HG03469 (cell line): Measurements from ENCODE around the gene SPEN.
"Not testable (repeated sequence)": the region's sequence is repeated elsewhere in the genome, so short reads cannot be mapped to it uniquely, and the experiment has no call there.

Experiments
- ATAC-seq: cut with Tn5 transposase; IDR thresholded peaks from one replicate; pipeline ENCODE4 v1.9.1; 2021; ENCODE audit warnings: mild to moderate bottlenecking, moderate library complexity, moderate number of reproducible peaks; ENCODE audit not compliant: unreplicated experiment

The SPEN gene

GRCh38 chr1:15833069-15833679 is 14.3 kb upstream of the SPEN start:
- ATAC-seq: no peak

DNA sequence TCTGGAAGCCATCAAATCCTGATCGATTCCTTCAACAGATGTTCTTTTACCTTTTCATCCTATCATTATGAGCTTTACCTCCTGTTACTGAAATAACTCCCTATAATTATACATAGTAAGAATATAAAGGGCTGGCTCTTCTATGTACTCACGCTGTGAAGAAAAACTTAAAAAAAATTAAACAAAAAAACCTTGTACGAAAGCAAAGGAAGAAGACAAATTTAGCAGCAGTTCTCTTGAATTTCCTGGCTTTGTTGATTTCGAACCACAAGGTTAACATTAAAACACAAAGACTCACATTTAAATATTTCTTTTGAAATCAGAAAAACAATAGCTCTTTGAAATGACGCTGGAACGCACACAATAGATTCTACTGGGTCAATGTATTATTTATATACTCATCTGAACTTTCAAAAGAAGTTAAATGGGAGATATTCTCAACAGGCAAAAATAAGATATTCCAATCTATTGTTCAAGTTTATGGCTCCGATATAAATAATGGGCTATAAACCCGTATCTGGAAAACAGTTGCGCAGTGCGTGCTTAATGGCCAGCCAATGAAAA is 13.6 kb upstream of the SPEN start:
- ATAC-seq: no peak

DNA sequence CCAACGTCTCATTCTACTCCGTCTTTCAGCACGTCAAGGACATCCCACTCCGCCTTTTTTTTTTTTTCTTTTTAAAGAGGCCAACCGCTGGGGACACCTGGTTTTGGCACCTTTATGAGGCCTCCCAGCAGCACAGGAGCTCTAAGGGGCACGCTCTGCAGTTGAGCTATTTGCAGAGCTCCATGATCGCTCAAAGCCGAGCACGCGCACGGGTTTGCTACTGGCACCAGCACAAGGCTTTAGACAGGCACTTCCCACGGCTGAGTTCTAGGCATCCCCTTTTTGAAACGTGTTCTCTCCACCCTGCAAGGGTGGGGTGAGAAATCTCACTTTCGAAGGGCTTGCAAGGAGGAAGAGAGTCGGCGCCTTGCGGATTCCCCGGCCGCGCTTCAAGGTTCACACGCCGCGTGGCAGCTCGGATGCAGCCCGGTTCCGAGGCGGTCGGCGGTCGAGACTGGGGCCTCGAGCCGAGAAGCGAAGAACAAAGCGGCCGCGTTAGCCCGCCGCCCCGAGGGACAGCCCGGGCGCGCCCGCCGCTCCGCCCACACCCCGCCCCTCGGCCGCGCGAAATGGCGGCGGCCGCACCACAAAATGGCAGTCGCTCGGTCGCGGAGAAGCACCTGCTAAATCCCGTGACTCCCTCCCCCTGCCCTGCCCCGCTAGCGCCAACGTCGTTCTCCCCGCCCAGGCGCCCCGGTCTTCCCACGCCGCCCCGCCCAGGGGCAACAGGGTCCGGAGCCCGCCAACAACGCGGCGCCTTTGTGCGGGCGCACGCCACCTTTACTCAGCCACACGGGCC is 12.9 kb upstream of the SPEN start:
- peak; percentile 25 for ATAC-seq

DNA sequence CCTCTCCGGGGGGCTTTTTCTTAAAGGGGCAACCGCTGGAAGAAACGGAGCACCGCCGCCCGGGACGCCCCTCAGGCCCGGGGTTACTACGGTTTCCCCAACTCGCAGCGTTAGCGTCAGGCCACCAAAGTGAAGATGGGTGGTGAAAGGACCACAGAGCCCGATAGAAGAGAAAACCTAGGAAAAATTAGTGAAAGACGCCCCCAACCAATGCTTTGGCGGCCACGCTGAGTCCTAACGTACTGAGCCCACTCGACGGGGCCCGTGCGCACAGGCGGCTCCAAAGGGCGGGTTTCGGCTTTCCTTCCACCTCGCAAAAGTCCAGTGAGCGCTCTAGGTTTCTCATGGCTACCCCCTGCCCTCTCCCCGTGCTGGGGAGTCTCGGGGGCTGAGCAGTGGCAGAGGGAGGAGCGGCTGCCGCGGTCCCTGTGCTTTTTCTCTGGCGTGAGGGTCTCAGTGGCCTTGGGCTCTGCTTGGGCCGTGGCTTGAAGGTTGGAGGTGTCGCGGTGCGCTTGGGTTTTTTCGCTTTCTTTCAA is 12.2 kb upstream of the SPEN start:
- no peak for ATAC-seq

GRCh38 chr1:15835741-15836510 is 11.6 kb upstream of the SPEN start:
- ATAC-seq: peak; percentile 29

- ATAC-seq: not testable (repeated sequence)
Observed at GRCh38 chr1:15836511-15836771, 11.1 kb upstream of the SPEN start.

GRCh38 chr1:15836772-15837669 is 10.5 kb upstream of the SPEN start:
- no peak for ATAC-seq

GRCh38 chr1:15837931-15838330 is 9.6 kb upstream of the SPEN start:
- no peak for ATAC-seq

GRCh38 chr1:15838721-15839120 is 8.8 kb upstream of the SPEN start:
- ATAC-seq: no peak

DNA sequence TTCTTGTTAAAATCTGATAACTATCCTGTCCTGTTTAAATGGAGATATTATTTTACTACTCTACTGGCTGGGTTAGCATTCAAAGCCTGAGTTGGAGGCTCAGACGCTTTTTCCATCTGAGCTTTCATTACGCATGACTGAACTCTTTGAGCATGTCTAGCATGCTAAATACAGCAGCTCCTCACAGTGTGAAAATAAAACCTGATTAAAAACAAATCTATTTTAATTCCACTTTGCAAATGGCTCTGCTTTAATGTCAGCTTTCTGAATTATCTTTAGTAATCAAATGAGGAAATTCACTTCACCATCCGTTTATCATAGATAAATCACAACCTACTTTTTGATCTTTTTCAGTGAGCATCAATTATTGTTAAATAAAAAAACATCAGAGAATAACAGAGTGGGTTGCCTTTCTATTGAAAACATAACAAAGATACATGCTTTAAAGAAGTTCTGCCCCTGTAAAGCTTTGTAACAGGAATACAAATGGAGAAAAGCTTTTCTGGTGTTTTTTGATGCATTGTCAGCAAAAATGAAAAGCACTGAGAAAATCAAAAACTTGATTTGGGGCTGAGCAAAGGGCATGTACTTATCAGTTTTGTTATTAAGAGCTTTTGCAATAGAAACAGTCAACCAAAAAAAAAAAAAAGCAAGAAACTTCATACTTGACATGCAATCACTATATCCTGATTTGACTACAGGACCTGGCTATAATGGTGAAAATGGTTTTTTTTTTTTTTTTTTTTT is 3.5 kb upstream of the SPEN start:
- no peak for ATAC-seq

DNA sequence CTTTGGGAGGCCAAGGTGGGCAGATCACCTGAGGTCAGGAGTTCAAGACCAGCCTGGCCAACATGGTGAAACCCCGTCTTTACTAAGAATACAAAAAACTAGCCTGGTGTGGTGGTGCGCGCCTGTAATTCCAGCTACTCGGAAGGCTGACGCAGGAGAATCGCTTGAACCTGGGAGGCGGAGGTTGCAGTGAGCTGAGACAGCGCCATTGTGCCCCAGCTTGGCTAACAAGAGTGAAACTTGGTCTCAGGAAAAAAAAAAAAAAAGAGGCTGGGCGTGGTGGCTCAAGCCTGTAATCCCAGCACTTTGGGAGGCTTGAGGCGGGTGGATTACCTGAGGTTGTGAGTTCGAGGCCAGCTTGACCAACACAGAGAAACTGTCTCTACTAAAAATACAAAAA is 1.5 kb upstream of the SPEN start:
- ATAC-seq: not testable (repeated sequence)

DNA sequence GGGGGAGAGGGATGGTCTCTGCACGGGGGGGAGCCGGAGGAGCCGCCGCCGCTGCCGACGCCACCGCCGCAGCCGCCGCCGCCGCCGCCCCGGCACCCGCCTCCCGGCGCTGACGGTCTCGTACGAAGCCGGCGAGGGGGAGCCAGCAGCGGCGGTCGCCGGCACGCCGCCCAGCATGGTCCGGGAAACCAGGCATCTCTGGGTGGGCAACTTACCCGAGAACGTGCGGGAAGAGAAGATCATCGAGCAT is 311 bp downstream of the SPEN start:
- ATAC-seq: no peak

DNA sequence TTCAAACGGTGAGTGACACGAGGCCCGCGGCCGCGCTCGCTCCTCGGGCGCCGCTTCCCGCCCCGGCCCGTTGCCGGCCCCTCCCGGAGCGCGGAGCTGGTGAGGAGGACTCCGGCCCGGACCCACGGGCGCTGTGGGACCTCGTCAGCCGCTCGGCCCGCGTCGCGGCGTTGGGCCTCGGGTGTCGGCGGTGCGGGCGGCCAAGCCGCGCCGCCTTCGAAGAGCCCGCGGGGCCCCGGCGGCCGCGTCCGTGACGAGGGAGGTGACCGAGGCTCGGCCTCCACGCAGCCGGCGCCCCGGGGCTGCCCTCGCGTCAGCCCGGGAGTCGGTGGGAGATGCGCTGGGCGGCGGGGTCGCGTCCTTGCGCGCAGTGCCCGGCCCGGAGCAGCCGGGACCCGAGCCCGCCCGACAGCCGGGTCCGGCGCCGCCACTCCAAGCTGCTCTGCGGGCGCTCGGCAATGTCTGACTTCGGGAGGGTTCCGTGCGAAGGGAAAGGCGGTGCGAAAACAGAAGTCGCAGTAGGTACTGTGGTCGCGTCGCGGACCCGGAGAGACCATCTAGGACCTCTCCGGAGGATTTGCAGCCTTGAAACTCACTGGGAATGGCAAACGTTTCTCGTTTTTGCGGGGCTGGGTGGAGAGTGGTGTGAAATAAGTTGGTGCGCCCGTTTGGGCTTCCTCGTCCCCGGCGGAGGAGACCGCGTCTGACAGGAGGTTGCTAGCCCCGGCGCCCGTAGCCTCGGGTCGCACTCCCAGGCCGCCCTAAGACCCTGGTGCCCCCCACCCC is 829 bp downstream of the SPEN start:
- ATAC-seq: peak; percentile 2

GRCh38 chr1:15848929-15849774 is 1.6 kb downstream of the SPEN start:
- no peak for ATAC-seq

DNA sequence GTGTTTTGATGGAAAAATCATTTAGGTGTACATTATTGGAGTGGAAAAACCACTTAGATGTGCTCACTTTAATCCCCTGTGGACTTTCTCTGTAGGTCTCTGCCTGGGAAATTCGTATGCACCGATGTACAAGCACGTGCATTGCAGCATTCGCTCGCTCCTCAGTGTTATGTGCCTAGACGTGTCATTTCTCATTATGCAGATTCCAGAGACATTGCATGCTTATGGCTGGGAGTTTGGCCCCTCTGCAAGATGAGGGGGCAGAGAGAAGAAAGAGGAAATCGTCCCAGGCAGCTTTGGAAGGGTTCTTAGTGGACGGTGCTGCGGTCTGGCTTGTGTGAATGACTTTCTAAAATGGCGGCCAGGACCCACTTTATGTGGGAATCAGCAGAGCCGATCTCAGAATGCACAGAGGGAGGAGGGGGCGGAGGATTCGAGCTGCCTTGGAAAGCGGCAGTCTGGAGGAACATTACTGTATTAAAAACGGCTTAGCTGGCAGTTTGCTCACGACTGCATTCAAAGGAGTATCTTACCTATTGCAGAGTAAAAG is 2.3 kb downstream of the SPEN start:
- ATAC-seq: no peak

- ATAC-seq: no peak
Observed at GRCh38 chr1:15850471-15851001, 3.0 kb downstream of the SPEN start.

GRCh38 chr1:15851210-15852035 is 3.9 kb downstream of the SPEN start:
- no peak for ATAC-seq
